Mesothelial cell of epicardium (in vitro differentiated cells): ENCODE data around the gene OSBPL1A. TPM values are rescaled to one million over a fixed set of nuclear protein-coding genes. Genes with fewer than 3 reads are reported as not detected.

ENCODE experiments used
- DNase-seq, 2 experiments: peaks; one replicate each; pipeline ENCODE4 v3.0.0; 2021; ENCODE audit warnings: low spot score in 2 of 2; ENCODE audit not compliant: unreplicated experiment in 2 of 2
- H3K27ac Mint-ChIP-seq: 2 replicates; pipeline ENCODE4 v1.8.0; 2021; ENCODE audit warnings: mixed read lengths
- H3K27me3 Mint-ChIP-seq: 2 replicates; pipeline ENCODE4 v1.8.0; 2021; ENCODE audit warnings: low read depth, mixed read lengths
- H3K36me3 Mint-ChIP-seq: 2 replicates; pipeline ENCODE4 v1.8.0; 2021; ENCODE audit warnings: mixed read lengths
- H3K4me1 Mint-ChIP-seq: 2 replicates; pipeline ENCODE4 v1.8.0; 2021; ENCODE audit warnings: mixed read lengths
- H3K4me3 Mint-ChIP-seq: 2 replicates; pipeline ENCODE4 v1.8.0; 2021; ENCODE audit warnings: mild to moderate bottlenecking, moderate library complexity, mixed read lengths
- H3K9me3 Mint-ChIP-seq: 2 replicates; pipeline ENCODE4 v1.8.0; 2021; ENCODE audit warnings: mixed read lengths
- total RNA-seq: library from RNA; stranded (reverse); gene quantifications from 3 replicates; pipeline ENCODE4 v1.2.1, GENCODE V29; 2021
- TF ChIP-seq, protein P1 (sequence below): fragments of 200-600 bp; sonication (generic); IDR thresholded peaks from one replicate; pipeline ENCODE4 v1.5.0; 2021; ENCODE audit warnings: antibody characterized with exemption; ENCODE audit not compliant: unreplicated experiment

Gene OSBPL1A
- total RNA-seq, 1 donor from 2014 or later = 36.1 TPM

- H3K27ac Mint-ChIP-seq = no peak overlapping the region
- TF ChIP-seq, protein P1, sequence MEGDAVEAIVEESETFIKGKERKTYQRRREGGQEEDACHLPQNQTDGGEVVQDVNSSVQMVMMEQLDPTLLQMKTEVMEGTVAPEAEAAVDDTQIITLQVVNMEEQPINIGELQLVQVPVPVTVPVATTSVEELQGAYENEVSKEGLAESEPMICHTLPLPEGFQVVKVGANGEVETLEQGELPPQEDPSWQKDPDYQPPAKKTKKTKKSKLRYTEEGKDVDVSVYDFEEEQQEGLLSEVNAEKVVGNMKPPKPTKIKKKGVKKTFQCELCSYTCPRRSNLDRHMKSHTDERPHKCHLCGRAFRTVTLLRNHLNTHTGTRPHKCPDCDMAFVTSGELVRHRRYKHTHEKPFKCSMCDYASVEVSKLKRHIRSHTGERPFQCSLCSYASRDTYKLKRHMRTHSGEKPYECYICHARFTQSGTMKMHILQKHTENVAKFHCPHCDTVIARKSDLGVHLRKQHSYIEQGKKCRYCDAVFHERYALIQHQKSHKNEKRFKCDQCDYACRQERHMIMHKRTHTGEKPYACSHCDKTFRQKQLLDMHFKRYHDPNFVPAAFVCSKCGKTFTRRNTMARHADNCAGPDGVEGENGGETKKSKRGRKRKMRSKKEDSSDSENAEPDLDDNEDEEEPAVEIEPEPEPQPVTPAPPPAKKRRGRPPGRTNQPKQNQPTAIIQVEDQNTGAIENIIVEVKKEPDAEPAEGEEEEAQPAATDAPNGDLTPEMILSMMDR = no peak
- no peak for DNase-seq
Observed at GRCh38 chr18:24259869-24260641, 137.6 kb downstream of the OSBPL1A start.

DNA sequence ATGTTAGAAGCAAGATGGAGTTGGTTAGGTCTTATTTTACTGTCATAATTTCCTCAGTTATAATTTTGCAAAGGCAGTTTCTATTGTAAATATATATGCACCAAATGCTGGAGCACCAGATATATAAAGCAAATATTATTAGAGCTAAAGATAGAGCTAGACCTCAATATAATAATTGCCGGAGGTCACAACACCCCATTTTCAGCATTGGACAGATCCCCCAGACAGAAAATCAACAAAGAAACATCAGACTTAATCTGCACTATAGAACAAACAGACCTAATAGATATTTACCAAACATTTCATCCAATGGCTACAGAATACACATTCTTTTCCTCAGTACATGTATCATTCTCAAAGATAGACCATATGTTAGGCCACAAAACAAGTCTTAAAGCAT, 143.6 kb downstream of the OSBPL1A start:
- no peak for DNase-seq
- TF ChIP-seq, protein P1 = no peak
- Mint-ChIP-seq H3K36me3 (peaks cover 40% of the 10 kb centered on the region), H3K4me1 (peaks cover 7% of the 10 kb centered on the region), H3K9me3 (peaks cover 45% of the 10 kb centered on the region), H3K4me3 (no peak overlapping the region), H3K27ac (no peak overlapping the region), H3K27me3 (no peaks in the 10 kb centered on the region)

More at GRCh38 chr18:24259869-24260641, 137.6 kb downstream of the OSBPL1A start:
- Mint-ChIP-seq H3K4me3 (no peak overlapping the region), H3K27me3 (no peaks in the 10 kb centered on the region), H3K4me1 (no peaks in the 10 kb centered on the region), H3K9me3 (peaks cover 21% of the 10 kb centered on the region), H3K36me3 (peaks cover 20% of the 10 kb centered on the region)

DNA sequence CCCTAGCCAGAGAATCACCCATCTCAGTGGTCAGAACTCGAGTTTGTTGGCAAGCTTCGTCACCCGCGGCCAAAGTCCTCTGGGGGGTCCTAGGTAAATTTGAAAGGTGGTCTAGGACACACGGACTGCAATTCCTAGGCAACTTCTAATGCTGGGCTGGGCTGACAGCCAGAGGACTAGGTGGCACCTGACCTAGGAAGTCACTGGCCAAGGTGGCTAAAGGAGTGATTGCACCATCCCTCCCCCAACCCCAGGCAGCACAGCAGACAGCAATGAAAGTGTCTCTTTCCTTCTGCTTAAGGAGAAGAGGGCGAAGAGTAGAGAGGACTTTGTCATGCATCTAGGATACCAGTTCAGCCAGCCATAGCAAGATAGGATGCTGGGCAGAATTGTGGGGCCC, 147.9 kb downstream of the OSBPL1A start:
- no peaks in the 10 kb centered on the region for H3K27me3 Mint-ChIP-seq
- H3K4me1 Mint-ChIP-seq = peaks cover 10% of the 10 kb centered on the region
- peaks cover 26% of the 10 kb centered on the region for H3K36me3 Mint-ChIP-seq
- H3K27ac Mint-ChIP-seq = no peak overlapping the region
- TF ChIP-seq, protein P1 = no peak
- H3K4me3 Mint-ChIP-seq = no peak overlapping the region
- H3K9me3 Mint-ChIP-seq = peaks cover 22% of the 10 kb centered on the region
- no peak for DNase-seq

DNA sequence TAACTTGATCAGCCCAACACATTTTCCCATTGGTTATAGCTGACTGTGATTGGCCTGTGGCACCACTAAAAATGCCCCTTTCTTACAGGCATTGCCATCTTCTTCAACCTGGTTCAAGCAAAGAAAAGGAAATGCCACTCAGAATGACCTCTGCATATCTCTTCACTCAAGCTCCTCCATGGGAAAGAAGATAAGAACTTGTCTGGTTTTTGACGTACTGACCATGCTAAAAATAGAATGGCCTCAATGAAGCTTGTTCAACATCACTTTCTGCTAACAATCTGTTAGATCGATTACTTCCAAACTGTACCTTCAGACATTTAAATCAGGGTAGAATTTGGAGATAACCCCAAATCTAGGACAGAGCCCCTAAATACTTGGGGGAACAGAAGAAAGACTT, 149.3 kb downstream of the OSBPL1A start:
- Mint-ChIP-seq H3K9me3 (peaks cover 18% of the 10 kb centered on the region), H3K4me1 (peaks cover 6% of the 10 kb centered on the region), H3K4me3 (no peak overlapping the region), H3K27me3 (no peaks in the 10 kb centered on the region), H3K27ac (no peak overlapping the region), H3K36me3 (peaks cover 23% of the 10 kb centered on the region)
- TF ChIP-seq, protein P1 = no peak
- DNase-seq = no peak

GRCh38 chr18:24246143-24246542, 151.5 kb downstream of the OSBPL1A start:
- Mint-ChIP-seq H3K9me3 (peaks cover under 1% of the 10 kb centered on the region), H3K4me3 (no peak overlapping the region), H3K27ac (no peak overlapping the region), H3K4me1 (peaks cover 3% of the 10 kb centered on the region), H3K27me3 (no peaks in the 10 kb centered on the region), H3K36me3 (peaks cover 11% of the 10 kb centered on the region)
- no peak for DNase-seq
- TF ChIP-seq, protein P1 = no peak
